ENCODE results near the gene DUS1L. TPM values are rescaled to one million over a fixed set of nuclear protein-coding genes. Genes with fewer than 3 reads are reported as not detected.

The DUS1L gene
- total RNA-seq, 2 donors from 2014 or later, result 77.3 to 88.9 TPM

GRCh38 chr17:82085931-82086764 is 20.5 kb upstream of the DUS1L start:
- peaks cover 86% of the 10 kb centered on the region for H3K36me3 ChIP-seq
- H3K4me3 ChIP-seq, result no peak overlapping the region
- H3K27me3 ChIP-seq (replicated peaks; ENCODE audit: insufficient read depth), result no peaks in the 10 kb centered on the region
- no peaks in the 10 kb centered on the region for H3K4me1 ChIP-seq (ENCODE audit: control insufficient read depth in 1 of 2, low read depth in 2 of 2)
- H3K27ac ChIP-seq, result no peak overlapping the region
- DNase-seq (ENCODE audit: low spot score), result no peak
- no peak for ATAC-seq (ENCODE audit: insufficient number of reproducible peaks, low FRiP score, low read depth)
- no peaks in the 10 kb centered on the region for H3K9me3 ChIP-seq
- no peak for TF ChIP-seq CTCF (IDR thresholded peaks at IDR 0.05)

GRCh38 chr17:82085031-82085861 is 19.6 kb upstream of the DUS1L start:
- ATAC-seq (ENCODE audit: insufficient number of reproducible peaks, low FRiP score, low read depth) (no peak), DNase-seq (ENCODE audit: low spot score) (no peak)
- Histone ChIP-seq H3K27me3 (replicated peaks; ENCODE audit: insufficient read depth) (no peaks in the 10 kb centered on the region), H3K9me3 (no peaks in the 10 kb centered on the region), H3K36me3 (peaks cover 86% of the 10 kb centered on the region), H3K4me3 (no peak overlapping the region), H3K27ac (no peak overlapping the region), H3K4me1 (ENCODE audit: control insufficient read depth in 1 of 2, low read depth in 2 of 2) (no peaks in the 10 kb centered on the region)
- no peak for TF ChIP-seq CTCF (IDR thresholded peaks at IDR 0.05)

- H3K36me3 ChIP-seq, result peaks cover 85% of the 10 kb centered on the region
- no peak overlapping the region for H3K4me3 ChIP-seq
- ATAC-seq (ENCODE audit: insufficient number of reproducible peaks, low FRiP score, low read depth), result no peak
- H3K27me3 ChIP-seq (replicated peaks; ENCODE audit: insufficient read depth), result no peaks in the 10 kb centered on the region
- no peaks in the 10 kb centered on the region for H3K4me1 ChIP-seq (ENCODE audit: control insufficient read depth in 1 of 2, low read depth in 2 of 2)
- no peaks in the 10 kb centered on the region for H3K9me3 ChIP-seq
- DNase-seq (ENCODE audit: low spot score), result no peak
- H3K27ac ChIP-seq, result no peak overlapping the region
- no peak for TF ChIP-seq CTCF (IDR thresholded peaks at IDR 0.05)
Measured at GRCh38 chr17:82084373-82085030, 18.9 kb upstream of the DUS1L start.

GRCh38 chr17:82083533-82084359 is 18.1 kb upstream of the DUS1L start:
- no peaks in the 10 kb centered on the region for H3K4me1 ChIP-seq (ENCODE audit: control insufficient read depth in 1 of 2, low read depth in 2 of 2)
- no peak overlapping the region for H3K27ac ChIP-seq
- ATAC-seq (ENCODE audit: insufficient number of reproducible peaks, low FRiP score, low read depth) (no peak), DNase-seq (ENCODE audit: low spot score) (no peak)
- H3K36me3 ChIP-seq, result peaks cover 82% of the 10 kb centered on the region
- TF ChIP-seq CTCF (IDR thresholded peaks at IDR 0.05), result no peak
- H3K4me3 ChIP-seq, result no peak overlapping the region
- no peaks in the 10 kb centered on the region for H3K27me3 ChIP-seq (replicated peaks; ENCODE audit: insufficient read depth)
- no peaks in the 10 kb centered on the region for H3K9me3 ChIP-seq
